ENCODE data around the gene CADPS2.

Gene CADPS2

GRCh38 chr7:122791959-122792545, 94.2 kb downstream of the CADPS2 start:
- H3K4me3 ChIP-seq (ENCODE audit: low read length) = no peak overlapping the region
- no peak for DNase-seq (ENCODE audit: low read depth, low spot score)

- no peak overlapping the region for H3K4me3 ChIP-seq (ENCODE audit: low read length)
- DNase-seq (ENCODE audit: low read depth, low spot score) = no peak
Observed at GRCh38 chr7:122790591-122790990, 95.7 kb downstream of the CADPS2 start.

GRCh38 chr7:122790132-122790531, 96.1 kb downstream of the CADPS2 start:
- DNase-seq (ENCODE audit: low read depth, low spot score) = no peak
- H3K4me3 ChIP-seq (ENCODE audit: low read length) = no peak overlapping the region

- no peak for DNase-seq (ENCODE audit: low read depth, low spot score)
- no peak overlapping the region for H3K4me3 ChIP-seq (ENCODE audit: low read length)
Observed at GRCh38 chr7:122789156-122789555, 97.1 kb downstream of the CADPS2 start.

- no peak overlapping the region for H3K4me3 ChIP-seq (ENCODE audit: low read length)
- DNase-seq (ENCODE audit: low read depth, low spot score) = no peak
Observed at GRCh38 chr7:122770686-122771335, 115.4 kb downstream of the CADPS2 start.

- no peak overlapping the region for H3K4me3 ChIP-seq (ENCODE audit: low read length)
- DNase-seq (ENCODE audit: low read depth, low spot score) = no peak
Observed at GRCh38 chr7:122768827-122769226, 117.4 kb downstream of the CADPS2 start.

GRCh38 chr7:122767339-122767738, 118.9 kb downstream of the CADPS2 start:
- no peak overlapping the region for H3K4me3 ChIP-seq (ENCODE audit: low read length)
- DNase-seq (ENCODE audit: low read depth, low spot score) = no peak

GRCh38 chr7:122766593-122766992, 119.7 kb downstream of the CADPS2 start:
- H3K4me3 ChIP-seq (ENCODE audit: low read length) = no peak overlapping the region
- DNase-seq (ENCODE audit: low read depth, low spot score) = no peak

- no peak for DNase-seq (ENCODE audit: low read depth, low spot score)
- H3K4me3 ChIP-seq (ENCODE audit: low read length) = no peak overlapping the region
Observed at GRCh38 chr7:122764902-122765301, 121.4 kb downstream of the CADPS2 start.

- no peak overlapping the region for H3K4me3 ChIP-seq (ENCODE audit: low read length)
- DNase-seq (ENCODE audit: low read depth, low spot score) = no peak
Observed at GRCh38 chr7:122764020-122764419, 122.2 kb downstream of the CADPS2 start.

- no peak for DNase-seq (ENCODE audit: low read depth, low spot score)
- H3K4me3 ChIP-seq (ENCODE audit: low read length) = no peak overlapping the region
Observed at GRCh38 chr7:122762071-122762470, 124.2 kb downstream of the CADPS2 start.

- no peak overlapping the region for H3K4me3 ChIP-seq (ENCODE audit: low read length)
- DNase-seq (ENCODE audit: low read depth, low spot score) = no peak
Observed at GRCh38 chr7:122758501-122758900, 127.8 kb downstream of the CADPS2 start.

GRCh38 chr7:122756860-122757259, 129.4 kb downstream of the CADPS2 start:
- DNase-seq (ENCODE audit: low read depth, low spot score) = no peak
- H3K4me3 ChIP-seq (ENCODE audit: low read length) = no peak overlapping the region

GRCh38 chr7:122755696-122756095, 130.6 kb downstream of the CADPS2 start:
- no peak overlapping the region for H3K4me3 ChIP-seq (ENCODE audit: low read length)
- no peak for DNase-seq (ENCODE audit: low read depth, low spot score)

- no peak overlapping the region for H3K4me3 ChIP-seq (ENCODE audit: low read length)
- DNase-seq (ENCODE audit: low read depth, low spot score) = no peak
Observed at GRCh38 chr7:122752583-122752982, 133.7 kb downstream of the CADPS2 start.

- DNase-seq (ENCODE audit: low read depth, low spot score) = no peak
- H3K4me3 ChIP-seq (ENCODE audit: low read length) = no peak overlapping the region
Observed at GRCh38 chr7:122750389-122750788, 135.9 kb downstream of the CADPS2 start.

GRCh38 chr7:122748195-122748594, 138.1 kb downstream of the CADPS2 start:
- no peak overlapping the region for H3K4me3 ChIP-seq (ENCODE audit: low read length)
- no peak for DNase-seq (ENCODE audit: low read depth, low spot score)

GRCh38 chr7:122746948-122747347, 139.3 kb downstream of the CADPS2 start:
- no peak for DNase-seq (ENCODE audit: low read depth, low spot score)
- H3K4me3 ChIP-seq (ENCODE audit: low read length) = no peak overlapping the region

- no peak overlapping the region for H3K4me3 ChIP-seq (ENCODE audit: low read length)
- DNase-seq (ENCODE audit: low read depth, low spot score) = no peak
Observed at GRCh38 chr7:122743211-122743610, 143.0 kb downstream of the CADPS2 start.

GRCh38 chr7:122738947-122739346, 147.3 kb downstream of the CADPS2 start:
- DNase-seq (ENCODE audit: low read depth, low spot score) = no peak
- no peak overlapping the region for H3K4me3 ChIP-seq (ENCODE audit: low read length)

- DNase-seq (ENCODE audit: low read depth, low spot score) = no peak
- no peak overlapping the region for H3K4me3 ChIP-seq (ENCODE audit: low read length)
Observed at GRCh38 chr7:122736183-122736582, 150.1 kb downstream of the CADPS2 start.

Data from Jurkat, Clone E6-1 (cell line).